NCI-H748 treated with DMSO at 0.1 percent for 48 hours (cell line): ENCODE data around the gene TRAF3.
A peak's percentile ranks its signal among the peaks of the same experiment; 100 is the strongest.

Experiments
- DNase-seq: peaks from one replicate; lab custom pipeline; 2025; lab: John Stamatoyannopoulos, UW

The TRAF3 gene

GRCh38 chr14:102908766-102909455, 131.7 kb downstream of the TRAF3 start:
- DNase-seq: no peak

- no peak for DNase-seq
Observed at GRCh38 chr14:102909462-102909861, 132.2 kb downstream of the TRAF3 start.

GRCh38 chr14:102909911-102910310, 132.7 kb downstream of the TRAF3 start:
- no peak for DNase-seq

GRCh38 chr14:102910442-102910841, 133.2 kb downstream of the TRAF3 start:
- no peak for DNase-seq

GRCh38 chr14:102911541-102911951, 134.3 kb downstream of the TRAF3 start:
- no peak for DNase-seq

- no peak for DNase-seq
Observed at GRCh38 chr14:102911991-102912761, 134.9 kb downstream of the TRAF3 start.

GRCh38 chr14:102913341-102914211, 136.3 kb downstream of the TRAF3 start:
- no peak for DNase-seq

- DNase-seq: no peak
Observed at GRCh38 chr14:102914474-102915291, 137.4 kb downstream of the TRAF3 start.

- no peak for DNase-seq
Observed at GRCh38 chr14:102915292-102916110, 138.3 kb downstream of the TRAF3 start.

- no peak for DNase-seq
Observed at GRCh38 chr14:102916347-102917055, 139.3 kb downstream of the TRAF3 start.

GRCh38 chr14:102917056-102917385, 139.8 kb downstream of the TRAF3 start:
- DNase-seq: no peak

- peak; percentile 46 for DNase-seq
Observed at GRCh38 chr14:102917469-102918211, 140.4 kb downstream of the TRAF3 start.

GRCh38 chr14:102918438-102918837, 141.2 kb downstream of the TRAF3 start:
- DNase-seq: no peak

- DNase-seq: no peak
Observed at GRCh38 chr14:102920273-102920997, 143.2 kb downstream of the TRAF3 start.

- DNase-seq: no peak
Observed at GRCh38 chr14:102920998-102921304, 143.7 kb downstream of the TRAF3 start.

- no peak for DNase-seq
Observed at GRCh38 chr14:102922490-102923200, 145.4 kb downstream of the TRAF3 start, which contains the start of gene AMN. Gene AMN, plus strand, starts transcription at chr14:102922663. Its CDS starts 26 bp downstream, at chr14:102922689.

GRCh38 chr14:102923201-102923924, 146.1 kb downstream of the TRAF3 start:
- no peak for DNase-seq
